ENCODE results near the gene ZC3H11A.
"Not testable (repeated sequence)": the region's sequence is repeated elsewhere in the genome, so short reads cannot be mapped to it uniquely, and the experiment has no call there.

ZC3H11A gene

DNA sequence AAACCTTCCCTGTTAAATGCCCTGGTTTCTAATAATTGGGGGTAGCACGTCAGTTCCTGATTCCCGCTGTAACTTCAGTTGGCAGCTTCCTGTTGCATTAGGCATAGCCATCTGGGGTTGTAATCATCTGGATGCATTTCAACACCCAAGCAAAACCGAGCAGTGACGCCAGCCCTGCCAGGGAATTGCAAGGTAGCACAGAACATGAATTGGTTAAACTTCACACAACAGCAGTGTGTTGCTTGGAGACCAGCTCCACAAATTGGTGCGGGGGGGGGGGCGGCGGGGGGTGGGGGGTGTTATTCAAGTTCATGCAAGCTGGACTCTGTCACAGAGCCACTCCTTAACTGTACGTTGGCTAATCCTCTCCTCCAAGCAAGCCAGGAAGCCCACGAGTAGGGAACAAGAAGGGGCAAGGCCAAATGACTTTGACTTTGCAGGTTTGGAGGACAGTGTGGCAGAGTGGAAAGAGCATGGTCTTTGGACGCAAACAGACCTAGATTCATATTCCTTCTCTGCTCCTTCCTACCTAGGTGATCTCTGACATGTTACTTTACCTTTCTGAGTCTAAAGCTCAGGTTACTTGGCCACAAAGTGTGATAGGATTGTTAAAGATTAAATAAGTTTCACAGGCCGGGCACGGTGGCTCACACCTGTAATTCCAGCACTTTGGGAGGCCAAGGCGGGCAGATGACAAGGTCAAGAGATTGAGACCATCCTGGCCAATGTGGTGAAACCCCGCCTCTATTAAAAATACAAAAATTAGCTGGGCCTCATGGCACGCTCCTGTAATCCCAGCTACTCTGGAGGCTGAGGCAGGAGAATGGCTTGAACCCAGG, 25.7 kb upstream of the ZC3H11A start:
- DNase-seq (no peak), ATAC-seq (no peak)
- H3K27ac Mint-ChIP-seq: peak overlapping the region in 1 of 2 donors; percentile 39
- no peaks in the 10 kb centered on the region for H3K9me3 Mint-ChIP-seq
- H3K4me1 Mint-ChIP-seq: peaks cover 56% of the 10 kb centered on the region
- H3K27me3 Mint-ChIP-seq: no peaks in the 10 kb centered on the region
- no peak overlapping the region for H3K4me3 Mint-ChIP-seq

DNA sequence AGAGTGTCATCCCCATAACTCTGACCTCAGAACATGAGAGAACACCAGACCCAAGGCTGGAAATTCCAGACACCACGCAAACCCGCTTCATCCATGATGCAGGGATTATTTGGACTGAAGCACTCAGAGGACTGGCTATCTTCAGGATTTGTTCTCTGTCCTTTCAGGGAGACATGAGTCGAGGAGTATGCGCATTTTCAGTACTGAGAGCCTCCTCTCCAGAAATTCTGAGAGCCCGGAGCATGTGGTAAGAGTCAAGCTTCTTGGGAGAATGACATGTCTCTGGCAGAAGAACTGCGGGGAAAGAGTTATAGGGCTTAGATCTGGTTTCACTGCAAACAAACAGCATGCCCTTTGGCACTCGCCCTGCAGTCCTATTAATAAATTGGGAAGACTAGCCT, 23.5 kb upstream of the ZC3H11A start:
- Mint-ChIP-seq H3K4me1 (peaks cover 58% of the 10 kb centered on the region), H3K27ac (peak overlapping the region in 1 of 2 donors; percentile 20), H3K9me3 (no peaks in the 10 kb centered on the region), H3K4me3 (no peak overlapping the region), H3K27me3 (no peaks in the 10 kb centered on the region)
- no peak for ATAC-seq
- DNase-seq: no peak

DNA sequence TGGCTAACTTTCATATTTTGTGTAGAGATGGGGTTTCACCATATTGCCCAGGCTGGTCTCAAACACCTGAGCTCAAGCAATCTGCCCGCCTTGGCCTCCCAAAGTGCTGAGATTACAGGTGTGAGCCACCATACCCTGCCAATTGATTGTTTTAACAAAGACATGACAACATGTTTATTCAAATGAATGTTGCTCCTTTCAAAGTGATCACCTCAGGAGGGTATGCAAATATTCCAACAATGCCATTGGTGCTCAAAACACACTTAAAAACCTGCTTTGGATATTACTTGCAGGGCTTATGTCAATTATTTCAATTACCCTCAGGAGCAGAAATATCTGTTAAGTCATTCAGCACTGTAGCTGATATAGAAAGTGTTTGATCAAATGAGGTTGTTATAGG, 22.6 kb upstream of the ZC3H11A start:
- no peaks in the 10 kb centered on the region for H3K9me3 Mint-ChIP-seq
- no peak overlapping the region for H3K4me3 Mint-ChIP-seq
- H3K27ac Mint-ChIP-seq: no peak overlapping the region

GRCh38 chr1:203776636-203777035, 18.8 kb upstream of the ZC3H11A start:
- Mint-ChIP-seq H3K27ac (peak overlapping the region in 1 of 2 donors; percentile 37), H3K4me3 (no peak overlapping the region), H3K4me1 (peaks cover 21% of the 10 kb centered on the region), H3K9me3 (no peaks in the 10 kb centered on the region), H3K27me3 (no peaks in the 10 kb centered on the region)
- ATAC-seq (peak; percentile 60), DNase-seq (no peak)

More for the DNA sequence above, 22.6 kb upstream of the ZC3H11A start:
- no peak for DNase-seq
- Mint-ChIP-seq H3K27me3 (no peaks in the 10 kb centered on the region), H3K4me1 (peaks cover 57% of the 10 kb centered on the region)
- ATAC-seq: no peak

- Mint-ChIP-seq H3K4me1 (peaks cover 17% of the 10 kb centered on the region), H3K27me3 (no peaks in the 10 kb centered on the region), H3K27ac (no peak overlapping the region), H3K4me3 (no peak overlapping the region), H3K9me3 (no peaks in the 10 kb centered on the region)
- no peak for DNase-seq
- ATAC-seq: no peak
These were observed 17.8 kb upstream of the ZC3H11A start for GRCh38 chr1:203777596-203777995.

- H3K9me3 Mint-ChIP-seq: no peaks in the 10 kb centered on the region
- peaks cover 17% of the 10 kb centered on the region for H3K4me1 Mint-ChIP-seq
- ATAC-seq (no peak), DNase-seq (no peak)
- no peak overlapping the region for H3K4me3 Mint-ChIP-seq
- no peaks in the 10 kb centered on the region for H3K27me3 Mint-ChIP-seq
- H3K27ac Mint-ChIP-seq: no peak overlapping the region
These were observed 17.3 kb upstream of the ZC3H11A start for GRCh38 chr1:203778146-203778545.

- no peak for DNase-seq
- Mint-ChIP-seq H3K27ac (no peak overlapping the region), H3K9me3 (no peaks in the 10 kb centered on the region), H3K27me3 (no peaks in the 10 kb centered on the region), H3K4me3 (no peak overlapping the region), H3K4me1 (peaks cover 15% of the 10 kb centered on the region)
- ATAC-seq: no peak
These were observed 16.6 kb upstream of the ZC3H11A start for GRCh38 chr1:203778789-203779188.

DNA sequence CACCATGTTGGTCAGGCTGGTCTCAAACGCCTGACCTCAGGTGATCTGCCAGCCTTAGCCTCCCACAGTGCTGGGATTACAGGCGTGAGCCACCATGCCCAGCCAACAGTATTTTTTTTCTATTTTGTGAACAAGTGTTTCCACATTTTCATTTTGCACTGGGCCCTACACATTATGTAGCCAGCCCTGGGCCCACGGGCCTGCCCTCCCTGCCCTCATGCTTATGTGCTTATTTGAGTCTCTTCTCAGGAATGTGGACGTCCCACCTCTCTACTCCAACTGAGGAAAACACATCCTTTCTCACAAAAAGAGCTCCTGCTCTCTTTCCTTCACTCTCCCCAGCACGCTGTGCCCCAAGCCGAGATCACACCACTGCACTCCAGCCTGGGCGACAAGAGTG, 13.5 kb upstream of the ZC3H11A start:
- no peaks in the 10 kb centered on the region for H3K27me3 Mint-ChIP-seq
- ATAC-seq (no peak), DNase-seq (no peak)
- peaks cover 4% of the 10 kb centered on the region for H3K4me1 Mint-ChIP-seq
- H3K4me3 Mint-ChIP-seq: no peak overlapping the region
- no peaks in the 10 kb centered on the region for H3K9me3 Mint-ChIP-seq
- no peak overlapping the region for H3K27ac Mint-ChIP-seq

- Mint-ChIP-seq H3K4me1 (peaks cover 5% of the 10 kb centered on the region), H3K27ac (no peak overlapping the region), H3K27me3 (no peaks in the 10 kb centered on the region), H3K4me3 (no peak overlapping the region), H3K9me3 (no peaks in the 10 kb centered on the region)
- ATAC-seq (no peak), DNase-seq (no peak)
These were observed 5.5 kb upstream of the ZC3H11A start for GRCh38 chr1:203789966-203790365.

DNA sequence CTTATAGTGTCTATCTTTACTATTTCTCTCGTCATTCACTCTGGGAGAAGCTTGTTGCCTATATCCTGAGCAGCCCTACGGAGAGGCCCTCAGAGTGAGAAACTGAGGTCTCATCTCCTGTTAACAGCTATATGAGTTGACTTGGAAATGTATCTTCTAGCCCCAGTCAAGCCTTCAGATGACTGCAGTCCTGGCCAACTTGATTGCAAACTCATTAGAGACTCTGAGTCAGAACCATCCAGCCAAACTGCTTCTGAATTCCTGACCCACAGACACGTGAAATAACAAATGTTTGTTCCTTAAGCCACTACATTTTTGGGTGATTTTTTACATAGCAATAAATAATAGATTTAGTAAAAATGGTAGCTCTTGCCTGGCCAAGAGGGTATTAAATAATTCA, 3.9 kb upstream of the ZC3H11A start:
- no peak for DNase-seq
- Mint-ChIP-seq H3K4me3 (no peak overlapping the region), H3K4me1 (peaks cover 9% of the 10 kb centered on the region), H3K9me3 (no peaks in the 10 kb centered on the region), H3K27ac (no peak overlapping the region), H3K27me3 (no peaks in the 10 kb centered on the region)
- ATAC-seq: no peak

- ATAC-seq (no peak), DNase-seq (no peak)
- Mint-ChIP-seq H3K27me3 (no peaks in the 10 kb centered on the region), H3K9me3 (peaks cover 2 to 4% of the 10 kb centered on the region in 2 donors), H3K27ac (no peak overlapping the region), H3K4me1 (peaks cover 17% of the 10 kb centered on the region), H3K4me3 (no peak overlapping the region)
These were observed 2.9 kb upstream of the ZC3H11A start for GRCh38 chr1:203792486-203792885.

GRCh38 chr1:203793561-203793960, 1.9 kb upstream of the ZC3H11A start:
- not testable (repeated sequence) for DNase-seq, H3K27ac Mint-ChIP-seq, H3K27me3 Mint-ChIP-seq, H3K9me3 Mint-ChIP-seq, H3K4me3 Mint-ChIP-seq, ATAC-seq
- H3K4me1 Mint-ChIP-seq: peaks cover 27% of the 10 kb centered on the region

DNA sequence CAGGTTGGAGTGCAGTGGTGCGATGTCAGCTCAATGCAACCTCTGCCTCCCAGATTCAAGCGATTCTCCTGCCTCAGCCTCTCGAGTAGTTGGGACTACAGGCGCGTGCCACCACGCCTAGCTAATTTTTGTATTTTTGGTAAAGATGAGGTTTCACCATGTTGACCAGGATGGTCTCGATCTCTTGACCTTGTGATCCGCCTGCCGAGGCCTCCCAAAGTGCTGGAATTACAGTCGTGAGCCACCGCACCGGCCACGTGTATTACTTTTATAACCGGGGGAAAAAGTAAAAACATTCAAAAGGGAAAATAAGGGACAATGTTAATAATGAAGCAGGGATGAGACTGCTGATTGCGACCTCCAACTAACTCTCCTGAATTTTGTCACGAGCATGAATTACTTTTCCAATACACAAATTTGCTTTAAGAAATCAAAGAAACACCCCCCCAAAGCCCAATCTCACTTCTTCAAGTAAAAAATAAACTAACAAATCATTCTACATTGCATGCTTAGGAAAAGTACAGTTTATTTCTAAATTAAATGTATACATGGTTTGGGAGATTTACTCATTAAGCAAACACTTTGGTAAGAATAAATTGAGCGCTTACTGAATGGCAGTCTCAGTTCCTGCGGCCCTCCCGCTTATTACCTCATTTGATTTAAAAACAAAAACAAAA, 521 bp upstream of the ZC3H11A start:
- Mint-ChIP-seq H3K27me3 (no peaks in the 10 kb centered on the region), H3K9me3 (peaks cover 4 to 7% of the 10 kb centered on the region in 2 donors), H3K4me1 (peaks cover 38% of the 10 kb centered on the region), H3K4me3 (peak overlapping the region; percentile 86 to 88), H3K27ac (peak overlapping the region; percentile 96 to 98)
- DNase-seq (no peak), ATAC-seq (no peak)

GRCh38 chr1:203796236-203796605, 798 bp downstream of the ZC3H11A start:
- H3K27me3 Mint-ChIP-seq: no peaks in the 10 kb centered on the region
- H3K4me1 Mint-ChIP-seq: peaks cover 42% of the 10 kb centered on the region
- peak; percentile 27 for ATAC-seq
- peaks cover 4 to 7% of the 10 kb centered on the region in 2 donors for H3K9me3 Mint-ChIP-seq
- H3K4me3 Mint-ChIP-seq: peak overlapping the region; percentile 86 to 88
- peak in 1 of 2 donors; percentile 24 for DNase-seq
- H3K27ac Mint-ChIP-seq: peak overlapping the region; percentile 96 to 98

GRCh38 chr1:203797216-203797615, 1.8 kb downstream of the ZC3H11A start:
- DNase-seq (no peak), ATAC-seq (no peak)
- Mint-ChIP-seq H3K27me3 (no peaks in the 10 kb centered on the region), H3K27ac (no peak overlapping the region), H3K4me3 (peak overlapping the region; percentile 86 to 88), H3K4me1 (peaks cover 42% of the 10 kb centered on the region), H3K9me3 (peaks cover 4 to 7% of the 10 kb centered on the region in 2 donors)

DNA sequence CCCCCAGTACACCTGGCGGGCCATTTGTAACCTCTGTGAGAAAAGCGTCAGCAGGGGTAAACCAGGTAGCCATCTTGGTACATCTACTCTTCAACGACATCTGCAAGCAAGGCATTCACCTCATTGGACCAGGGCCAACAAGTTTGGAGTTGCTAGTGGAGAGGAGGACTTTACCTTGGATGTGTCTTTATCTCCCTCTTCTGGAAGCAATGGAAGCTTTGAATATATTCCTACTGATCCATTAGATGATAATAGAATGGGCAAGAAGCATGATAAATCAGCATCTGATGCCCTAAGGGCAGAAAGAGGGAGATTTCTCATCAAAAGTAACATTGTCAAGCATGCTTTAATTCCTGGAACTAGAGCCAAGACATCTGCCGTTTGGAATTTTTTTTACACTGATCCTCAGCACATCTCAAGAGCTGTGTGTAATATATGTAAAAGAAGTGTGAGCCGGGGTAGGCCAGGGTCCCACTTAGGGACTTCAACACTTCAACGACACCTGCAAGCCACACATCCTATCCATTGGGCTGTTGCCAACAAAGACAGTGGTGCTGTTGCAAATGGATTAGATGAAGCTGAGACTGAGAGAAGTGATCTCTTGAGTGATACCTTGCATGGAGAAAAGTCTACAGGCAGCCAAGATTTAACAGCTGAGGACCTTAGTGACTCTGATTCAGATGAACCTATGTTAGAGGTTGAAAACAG, 2.7 kb downstream of the ZC3H11A start:
- DNase-seq (no peak), ATAC-seq (no peak)
- peaks cover 4 to 7% of the 10 kb centered on the region in 2 donors for H3K9me3 Mint-ChIP-seq
- H3K4me3 Mint-ChIP-seq: peak overlapping the region in 1 of 2 donors; percentile 88
- no peak overlapping the region for H3K27ac Mint-ChIP-seq
- H3K27me3 Mint-ChIP-seq: no peaks in the 10 kb centered on the region
- peaks cover 48% of the 10 kb centered on the region for H3K4me1 Mint-ChIP-seq
